ENCODE data around the gene RNF217. TPM values are rescaled to one million over a fixed set of nuclear protein-coding genes. Genes with fewer than 3 reads are reported as not detected.

Gene RNF217
- total and polyA plus RNA-seq, 2 of the 8 experiments (the other 6 are each of a cell fraction or from before 2014, with no cell fraction given), result 2.0 to 8.9 TPM

- Histone ChIP-seq H3K36me3 (ENCODE audit: control insufficient read depth in 2 of 4, insufficient read depth in 4 of 4, low read length in 3 of 4) (no peaks in the 10 kb centered on the region), H3K4me3 (ENCODE audit: extremely low read depth in 1 of 4, insufficient read depth in 2 of 4, low read depth in 3 of 4, low read length in 4 of 4) (no peak overlapping the region), H3K18ac (ENCODE audit: extremely low read depth, low read length) (no peak overlapping the region), H4K5ac (ENCODE audit: insufficient read length, low read depth, low read length) (no peak overlapping the region), H2BK120ac (replicated peaks; ENCODE audit: low read depth, low read length) (no peak overlapping the region), H3K23me2 (ENCODE audit: low read depth, low read length) (no peaks in the 10 kb centered on the region), H4K20me1 (replicated peaks in 1 of 2; ENCODE audit: control insufficient read depth in 1 of 2, insufficient read depth in 2 of 2, low read length in 2 of 2) (no peaks in the 10 kb centered on the region), H2AFZ (ENCODE audit: low read length) (no peak overlapping the region), H2BK5ac (ENCODE audit: low read depth, low read length) (no peak overlapping the region), H3K79me2 (ENCODE audit: control insufficient read depth in 1 of 2, insufficient read depth in 2 of 2, low read length in 2 of 2) (no peaks in the 10 kb centered on the region), H4K8ac (ENCODE audit: extremely low read depth, insufficient read depth, low read length) (no peak overlapping the region), H3K9me3 (ENCODE audit: insufficient read depth in 2 of 2, low read depth in 1 of 2, low read length in 1 of 2) (no peaks in the 10 kb centered on the region), H2BK15ac (ENCODE audit: low read length) (no peak overlapping the region), H3K4me1 (replicated peaks in 1 of 4; ENCODE audit: control insufficient read depth in 3 of 4, insufficient read depth in 4 of 4, low read length in 3 of 4) (peaks cover 0 to 3% (median 0%) of the 10 kb centered on the region in 4 experiments; a peak in 1 of 7 replicates), H3K79me1 (ENCODE audit: low read depth, low read length) (no peaks in the 10 kb centered on the region; the same call in 1 of the 2 replicates), H3K9ac (replicated peaks in 1 of 4; ENCODE audit: extremely low read depth in 1 of 4, low read depth in 3 of 4, low read length in 3 of 4) (no peak overlapping the region), H2BK20ac (ENCODE audit: low read length) (no peak overlapping the region), H3K56ac (replicated peaks; ENCODE audit: insufficient read length, low read depth, low read length) (no peak overlapping the region), H3K23ac (ENCODE audit: insufficient read length) (no peak overlapping the region), H3K27me3 (replicated peaks in 1 of 4; ENCODE audit: control insufficient read depth in 3 of 4, extremely low read depth in 1 of 4, insufficient read depth in 3 of 4, low read length in 3 of 4) (no peaks in the 10 kb centered on the region), H2BK12ac (ENCODE audit: low read depth, low read length) (no peak overlapping the region), H3K4ac (replicated peaks; ENCODE audit: insufficient read length, low read depth, low read length) (no peak overlapping the region), H4K91ac (replicated peaks; ENCODE audit: insufficient read length, low read length) (no peak overlapping the region), H3K27ac (ENCODE audit: low read depth, low read length) (no peak overlapping the region), H2AK5ac (ENCODE audit: low read depth, low read length) (no peak overlapping the region), H3K4me2 (ENCODE audit: insufficient read depth in 1 of 2, low read depth in 2 of 2, low read length in 2 of 2) (no peak overlapping the region), H3K14ac (ENCODE audit: insufficient read length) (no peak overlapping the region)
- FAIRE-seq, result no peak
- no peak for DNase-seq (ENCODE audit: low read depth in 1 of 2, low spot score in 2 of 2)
- ChIA-PET POLR2A (ENCODE audit: partially characterized antibody) (no interaction called here), CTCF (ENCODE audit: partially characterized antibody) (no interaction called here)
- TF ChIP-seq POLR2A (IDR thresholded peaks at IDR 0.05; ENCODE audit: control extremely low read depth in 1 of 2, low read depth in 2 of 2, low read length in 2 of 2), result no peak
- no peak for TF ChIP-seq CHD2 (IDR thresholded peaks at IDR 0.05; ENCODE audit: low read length)
- TF ChIP-seq ZNF274 (IDR thresholded peaks at IDR 0.05; ENCODE audit: borderline replicate concordance, extremely low read depth, low read length), result no peak
- no peak for TF ChIP-seq TBP (IDR thresholded peaks at IDR 0.05; ENCODE audit: low read depth, low read length)
- no peak for TF ChIP-seq KDM5A (IDR thresholded peaks at IDR 0.05; ENCODE audit: low read length)
- TF ChIP-seq SRF (IDR thresholded peaks at IDR 0.05; ENCODE audit: low read depth, low read length), result no peak
- TF ChIP-seq SUZ12 (IDR thresholded peaks at IDR 0.05; ENCODE audit: low read length), result no peak
- no peak for TF ChIP-seq ATF2 (IDR thresholded peaks at IDR 0.05; ENCODE audit: low read length)
Observed at GRCh38 chr6:124995131-124995530, 32.9 kb downstream of the RNF217 start.

Measured in H1 (cell line).